GM18951 (cell line): Measurements from ENCODE around the gene RNF44.
"Not testable (repeated sequence)": the region's sequence is repeated elsewhere in the genome, so short reads cannot be mapped to it uniquely, and the experiment has no call there.

Experiments used
- POLR2A ChIP-seq: IDR thresholded peaks from 4 replicates; pipeline ENCODE4 v1.6.1; 2011; ENCODE audit warnings: mild to moderate bottlenecking; ENCODE audit not compliant: insufficient read length, insufficient read depth; ENCODE audit errors: extremely low read depth
- in situ Hi-C: fragments of 300-500 bp; cut with MboI; formaldehyde crosslinking; loops from one replicate; pipeline ENCODE4 v1.12.0; 2022; ENCODE audit warnings: low sequenced_read_pairs, mixed read lengths, inconsistent platforms; ENCODE audit not compliant: unreplicated experiment

RNF44 gene

GRCh38 chr5:176565760-176566288 is 28.6 kb upstream of the RNF44 start:
- no peak for TF ChIP-seq POLR2A

GRCh38 chr5:176564002-176564401 is 26.8 kb upstream of the RNF44 start:
- TF ChIP-seq POLR2A = no peak
- in situ Hi-C loops = no loop called here

More at GRCh38 chr5:176565760-176566288, 28.6 kb upstream of the RNF44 start:
- in situ Hi-C loops = no loop called here

- no peak for TF ChIP-seq POLR2A
- in situ Hi-C loops = no loop called here
Observed at GRCh38 chr5:176562189-176562588, 25.0 kb upstream of the RNF44 start.

GRCh38 chr5:176561259-176561658 is 24.1 kb upstream of the RNF44 start:
- in situ Hi-C loops = no loop called here
- TF ChIP-seq POLR2A = no peak

GRCh38 chr5:176560364-176560763 is 23.2 kb upstream of the RNF44 start:
- in situ Hi-C loops = no loop called here
- TF ChIP-seq POLR2A = no peak

GRCh38 chr5:176559683-176560082 is 22.5 kb upstream of the RNF44 start:
- TF ChIP-seq POLR2A = no peak
- in situ Hi-C loops = no loop called here

GRCh38 chr5:176557846-176558245 is 20.6 kb upstream of the RNF44 start:
- no peak for TF ChIP-seq POLR2A
- in situ Hi-C loops = no loop called here

- in situ Hi-C loops = no loop called here
- TF ChIP-seq POLR2A = no peak
Observed at GRCh38 chr5:176553260-176554085, 16.3 kb upstream of the RNF44 start.

- in situ Hi-C loops = no loop called here
- no peak for TF ChIP-seq POLR2A
Observed at GRCh38 chr5:176552332-176552869, 15.2 kb upstream of the RNF44 start.

- in situ Hi-C loops = not testable (repeated sequence)
Observed at GRCh38 chr5:176550937-176551336, 13.7 kb upstream of the RNF44 start.

- no peak for TF ChIP-seq POLR2A
- in situ Hi-C loops = no loop called here
Observed at GRCh38 chr5:176550275-176550831, 13.2 kb upstream of the RNF44 start.

- in situ Hi-C loops = no loop called here
- TF ChIP-seq POLR2A = no peak
Observed at GRCh38 chr5:176549871-176550270, 12.7 kb upstream of the RNF44 start.

- in situ Hi-C loops = no loop called here
- no peak for TF ChIP-seq POLR2A
Observed at GRCh38 chr5:176548967-176549444, 11.8 kb upstream of the RNF44 start, which contains the start of gene CDHR2. TSS of gene CDHR2 (plus strand) at chr5:176549342. CDS start at chr5:176565353, 16,011 bp downstream.

GRCh38 chr5:176547802-176548201 is 10.6 kb upstream of the RNF44 start:
- no peak for TF ChIP-seq POLR2A
- in situ Hi-C loops = no loop called here
